ENCODE results near the gene PLCD3.

GRCh38 chr17:45108595-45109521, 23.5 kb downstream of the PLCD3 start:
- TF ChIP-seq POLR2A (IDR thresholded peaks at IDR 0.05) (no peak), CTCF (IDR thresholded peaks at IDR 0.05) (no peak)

Data from adrenal gland (tissue), 5 donors.